Fibroblast of mammary gland (primary cell): ENCODE data around the gene MRPS9.
A peak's percentile ranks its signal among the peaks of the same experiment; 100 is the strongest.

ENCODE experiments used
- DNase-seq: peaks from one replicate; pipeline ENCODE4 v3.0.0-alpha.2; 2010; ENCODE audit warnings: low read depth
- H3K4me3 ChIP-seq: 2 replicates; pipeline ENCODE4 v1.5.1; 2011; ENCODE audit warnings: low read depth, mild to moderate bottlenecking, low read length, moderate library complexity; ENCODE audit not compliant: control insufficient read depth
- CTCF ChIP-seq: conservative IDR thresholded peaks from 2 replicates; pipeline ENCODE4 v1.5.1; 2011; ENCODE audit warnings: low read depth, low read length, inconsistent platforms; ENCODE audit not compliant: control insufficient read depth, insufficient read depth

The MRPS9 gene

GRCh38 chr2:105087273-105087672 is 49.4 kb downstream of the MRPS9 start:
- H3K4me3 ChIP-seq, result no peak overlapping the region
- TF ChIP-seq CTCF, result no peak
- no peak for DNase-seq

GRCh38 chr2:105090091-105090490 is 52.2 kb downstream of the MRPS9 start:
- no peak for DNase-seq
- H3K4me3 ChIP-seq, result no peak overlapping the region
- TF ChIP-seq CTCF, result no peak

GRCh38 chr2:105092797-105093196 is 54.9 kb downstream of the MRPS9 start:
- no peak overlapping the region for H3K4me3 ChIP-seq
- no peak for TF ChIP-seq CTCF
- no peak for DNase-seq

- H3K4me3 ChIP-seq, result no peak overlapping the region
These were observed 61.3 kb downstream of the MRPS9 start for GRCh38 chr2:105099153-105099552.

GRCh38 chr2:105100046-105100840 is 62.4 kb downstream of the MRPS9 start:
- no peak for DNase-seq
- TF ChIP-seq CTCF, result no peak
- no peak overlapping the region for H3K4me3 ChIP-seq

More at GRCh38 chr2:105099153-105099552, 61.3 kb downstream of the MRPS9 start:
- TF ChIP-seq CTCF, result no peak
- no peak for DNase-seq

- H3K4me3 ChIP-seq, result no peak overlapping the region
- DNase-seq, result no peak
- no peak for TF ChIP-seq CTCF
These were observed 64.1 kb downstream of the MRPS9 start for GRCh38 chr2:105102001-105102400.

- no peak for TF ChIP-seq CTCF
- H3K4me3 ChIP-seq, result no peak overlapping the region
- DNase-seq, result peak; percentile 50
These were observed 65.1 kb downstream of the MRPS9 start for GRCh38 chr2:105102963-105103421.
